PFSK-1 (cell line): ENCODE results near the gene DSN1.

Source experiments
- POLR2AphosphoS5 ChIP-seq: IDR thresholded peaks from 2 replicates; pipeline ENCODE4 v1.6.1; 2012; ENCODE audit warnings: low read depth, mild to moderate bottlenecking, control low read depth, low read length, moderate library complexity
- SIN3A ChIP-seq: IDR thresholded peaks from 2 replicates; pipeline ENCODE4 v1.6.1; 2012; ENCODE audit warnings: mild to moderate bottlenecking, low read length, moderate library complexity, borderline replicate concordance; ENCODE audit not compliant: insufficient read depth
- TAF1 ChIP-seq: IDR thresholded peaks from 2 replicates; pipeline ENCODE4 v1.6.1; 2012; ENCODE audit warnings: low read length, control low read depth, borderline replicate concordance; ENCODE audit not compliant: insufficient read depth
- TF ChIP-seq, protein P1 (sequence below), 2 experiments: IDR thresholded peaks; 2 replicates each; pipeline versions ENCODE4 v1.6.1 to v1.8.0; 2011 to 2012; ENCODE audit warnings: low read depth in 2 of 2, low read length in 2 of 2, control low read depth in 1 of 2, inconsistent platforms in 1 of 2, mild to moderate bottlenecking in 1 of 2, moderate library complexity in 1 of 2; ENCODE audit not compliant: insufficient read depth in 1 of 2

DNA sequence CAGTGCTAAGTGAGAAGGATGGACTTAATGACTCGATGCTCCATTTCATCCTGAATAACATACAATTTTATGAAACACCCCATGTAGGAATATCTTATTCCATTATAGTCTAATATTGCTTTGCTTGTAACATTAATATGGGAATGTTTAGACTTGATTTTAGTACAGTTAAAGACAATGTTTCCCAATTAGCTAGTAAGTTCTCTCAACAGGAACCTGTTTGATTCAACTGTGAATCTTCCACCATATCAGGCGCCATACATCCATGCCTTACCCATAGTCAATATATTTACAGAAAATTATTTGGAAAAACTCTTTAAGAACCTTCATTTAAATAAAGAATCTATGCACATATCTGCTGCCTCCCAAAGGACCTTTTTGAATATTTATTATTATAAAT is 31.0 kb downstream of the DSN1 start:
- TF ChIP-seq TAF1 (no peak), SIN3A (no peak), POLR2AphosphoS5 (no peak)
- TF ChIP-seq, protein P1, sequence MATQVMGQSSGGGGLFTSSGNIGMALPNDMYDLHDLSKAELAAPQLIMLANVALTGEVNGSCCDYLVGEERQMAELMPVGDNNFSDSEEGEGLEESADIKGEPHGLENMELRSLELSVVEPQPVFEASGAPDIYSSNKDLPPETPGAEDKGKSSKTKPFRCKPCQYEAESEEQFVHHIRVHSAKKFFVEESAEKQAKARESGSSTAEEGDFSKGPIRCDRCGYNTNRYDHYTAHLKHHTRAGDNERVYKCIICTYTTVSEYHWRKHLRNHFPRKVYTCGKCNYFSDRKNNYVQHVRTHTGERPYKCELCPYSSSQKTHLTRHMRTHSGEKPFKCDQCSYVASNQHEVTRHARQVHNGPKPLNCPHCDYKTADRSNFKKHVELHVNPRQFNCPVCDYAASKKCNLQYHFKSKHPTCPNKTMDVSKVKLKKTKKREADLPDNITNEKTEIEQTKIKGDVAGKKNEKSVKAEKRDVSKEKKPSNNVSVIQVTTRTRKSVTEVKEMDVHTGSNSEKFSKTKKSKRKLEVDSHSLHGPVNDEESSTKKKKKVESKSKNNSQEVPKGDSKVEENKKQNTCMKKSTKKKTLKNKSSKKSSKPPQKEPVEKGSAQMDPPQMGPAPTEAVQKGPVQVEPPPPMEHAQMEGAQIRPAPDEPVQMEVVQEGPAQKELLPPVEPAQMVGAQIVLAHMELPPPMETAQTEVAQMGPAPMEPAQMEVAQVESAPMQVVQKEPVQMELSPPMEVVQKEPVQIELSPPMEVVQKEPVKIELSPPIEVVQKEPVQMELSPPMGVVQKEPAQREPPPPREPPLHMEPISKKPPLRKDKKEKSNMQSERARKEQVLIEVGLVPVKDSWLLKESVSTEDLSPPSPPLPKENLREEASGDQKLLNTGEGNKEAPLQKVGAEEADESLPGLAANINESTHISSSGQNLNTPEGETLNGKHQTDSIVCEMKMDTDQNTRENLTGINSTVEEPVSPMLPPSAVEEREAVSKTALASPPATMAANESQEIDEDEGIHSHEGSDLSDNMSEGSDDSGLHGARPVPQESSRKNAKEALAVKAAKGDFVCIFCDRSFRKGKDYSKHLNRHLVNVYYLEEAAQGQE (IDR thresholded peaks at IDR 0.05; ENCODE audit: insufficient read depth in 1 of 2, low read depth in 2 of 2, low read length in 2 of 2) = no peak
